WTC11 (cell line): Measurements from ENCODE around the gene LENG9. TPM values are rescaled to one million over a fixed set of nuclear protein-coding genes. Genes with fewer than 3 reads are reported as not detected.
A peak's percentile ranks its signal among the peaks of the same experiment; 100 is the strongest.

Experiments used
- ATAC-seq: fragments of 200-7000 bp; cut with Tn5 transposase; 2 replicates; pipeline ENCODE4 v1.10.0; 2021; ENCODE audit warnings: mild to moderate bottlenecking, moderate library complexity
- CTCF ChIA-PET: fragments of 300-600 bp; sonication (Branson Sonifier 250); formaldehyde crosslinking; loops from one replicate; lab custom pipeline; 2021; ENCODE audit warnings: antibody characterized with exemption; lab: Charles Lee
- POLR2A ChIA-PET: fragments of 350-600 bp; sonication (Branson Sonifier 250); formaldehyde crosslinking; loops from one replicate; lab custom pipeline; 2021; ENCODE audit warnings: antibody characterized with exemption; lab: Charles Lee
- DNase-seq: peaks from one replicate; pipeline ENCODE4 v3.0.0; 2021; ENCODE audit warnings: low spot score
- H3K27ac Mint-ChIP-seq: 2 replicates; pipeline ENCODE4 v1.8.0; 2021; ENCODE audit warnings: mixed read lengths
- H3K27me3 Mint-ChIP-seq: 2 replicates; pipeline ENCODE4 v1.8.0; 2021; ENCODE audit warnings: low read depth, mild to moderate bottlenecking, moderate library complexity, mixed read lengths
- H3K36me3 Mint-ChIP-seq: 2 replicates; pipeline ENCODE4 v1.8.0; 2021; ENCODE audit warnings: mixed read lengths
- H3K4me1 Mint-ChIP-seq: 2 replicates; pipeline ENCODE4 v1.8.0; 2022; ENCODE audit warnings: mixed read lengths
- H3K4me3 Mint-ChIP-seq: 2 replicates; pipeline ENCODE4 v1.8.0; 2021; ENCODE audit warnings: mild to moderate bottlenecking, moderate library complexity, mixed read lengths
- H3K9me3 Mint-ChIP-seq: 2 replicates; pipeline ENCODE4 v1.8.0; 2021; ENCODE audit warnings: mixed read lengths
- ATF6 ChIP-seq: sonication (generic); formaldehyde crosslinking; IDR thresholded peaks from 2 replicates; pipeline ENCODE4 v1.8.1; 2023; ENCODE audit warnings: mild to moderate bottlenecking, missing genetic modification reagents
- GTF2I ChIP-seq: fragments of 250-450 bp; sonication (Bioruptor Pico); conservative IDR thresholded peaks from 2 replicates; pipeline ENCODE4 v1.4.0; 2021; ENCODE audit warnings: mild to moderate bottlenecking
- JAZF1 ChIP-seq: fragments of 250-450 bp; sonication (Bioruptor Pico); IDR thresholded peaks from 2 replicates; pipeline ENCODE4 v1.9.0; 2021; ENCODE audit warnings: moderate library complexity, mild to moderate bottlenecking, inconsistent platforms
- NR1H2 ChIP-seq: sonication (generic); formaldehyde crosslinking; IDR thresholded peaks from 2 replicates; pipeline ENCODE4 v1.9.0; 2021; ENCODE audit warnings: mild to moderate bottlenecking, moderate library complexity, missing genetic modification reagents
- SMAD3 ChIP-seq: sonication (generic); formaldehyde crosslinking; IDR thresholded peaks from 2 replicates; pipeline ENCODE4 v1.8.0; 2022; ENCODE audit warnings: missing genetic modification reagents, mild to moderate bottlenecking, borderline replicate concordance
- SMAD4 ChIP-seq: sonication (generic); formaldehyde crosslinking; IDR thresholded peaks from 2 replicates; pipeline ENCODE4 v1.8.0; 2022; ENCODE audit warnings: mild to moderate bottlenecking, missing genetic modification reagents
- TCF7 ChIP-seq: sonication (generic); formaldehyde crosslinking; IDR thresholded peaks from 2 replicates; pipeline ENCODE4 v1.8.0; 2022; ENCODE audit warnings: mild to moderate bottlenecking, low read depth, missing genetic modification reagents, moderate library complexity
- ZNF138 ChIP-seq: sonication (generic); formaldehyde crosslinking; conservative IDR thresholded peaks from 2 replicates; pipeline ENCODE4 v1.8.1; 2022; ENCODE audit warnings: mild to moderate bottlenecking, moderate library complexity, missing genetic modification reagents
- ZNF281 ChIP-seq: sonication (generic); formaldehyde crosslinking; IDR thresholded peaks from 2 replicates; pipeline ENCODE4 v1.8.0; 2023; ENCODE audit warnings: mild to moderate bottlenecking, missing genetic modification reagents
- ZNF416 ChIP-seq: fragments of 250-450 bp; sonication (Bioruptor Pico); IDR thresholded peaks from 2 replicates; pipeline ENCODE4 v1.9.0; 2021; ENCODE audit warnings: mild to moderate bottlenecking, inconsistent platforms
- ZSCAN18 ChIP-seq: fragments of 250-450 bp; sonication (Bioruptor Pico); IDR thresholded peaks from 2 replicates; pipeline ENCODE4 v2.1.2; 2022; ENCODE audit warnings: mild to moderate bottlenecking, moderate library complexity
- total RNA-seq: library from RNA; stranded (reverse); gene quantifications from 3 replicates; pipeline ENCODE4 v1.2.3, GENCODE V29; 2021
- TF ChIP-seq, protein P1 (sequence below): sonication (generic); formaldehyde crosslinking; IDR thresholded peaks from 2 replicates; pipeline ENCODE4 v1.8.0; 2023; ENCODE audit warnings: missing genetic modification reagents
- TF ChIP-seq, protein P2 (sequence below): sonication (generic); formaldehyde crosslinking; IDR thresholded peaks from 2 replicates; pipeline ENCODE4 v1.8.1; 2022; ENCODE audit warnings: low read depth, missing genetic modification reagents, borderline replicate concordance
- TF ChIP-seq, protein P3 (sequence below): sonication (generic); formaldehyde crosslinking; IDR thresholded peaks from 2 replicates; pipeline ENCODE4 v1.8.1; 2023; ENCODE audit warnings: mild to moderate bottlenecking, moderate library complexity, missing genetic modification reagents
- TF ChIP-seq, protein P4 (sequence below): sonication (generic); formaldehyde crosslinking; IDR thresholded peaks from 2 replicates; pipeline ENCODE4 v1.8.0; 2022; ENCODE audit warnings: mild to moderate bottlenecking, missing genetic modification reagents

Gene LENG9
- total RNA-seq, 1 experiment from 2014 or later = 6.1 TPM

- TF ChIP-seq SMAD3 (CRISPR knock-in tag) = no peak
- TF ChIP-seq, protein P1, sequence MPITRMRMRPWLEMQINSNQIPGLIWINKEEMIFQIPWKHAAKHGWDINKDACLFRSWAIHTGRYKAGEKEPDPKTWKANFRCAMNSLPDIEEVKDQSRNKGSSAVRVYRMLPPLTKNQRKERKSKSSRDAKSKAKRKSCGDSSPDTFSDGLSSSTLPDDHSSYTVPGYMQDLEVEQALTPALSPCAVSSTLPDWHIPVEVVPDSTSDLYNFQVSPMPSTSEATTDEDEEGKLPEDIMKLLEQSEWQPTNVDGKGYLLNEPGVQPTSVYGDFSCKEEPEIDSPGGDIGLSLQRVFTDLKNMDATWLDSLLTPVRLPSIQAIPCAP = no peak
- TF ChIP-seq, protein P2, sequence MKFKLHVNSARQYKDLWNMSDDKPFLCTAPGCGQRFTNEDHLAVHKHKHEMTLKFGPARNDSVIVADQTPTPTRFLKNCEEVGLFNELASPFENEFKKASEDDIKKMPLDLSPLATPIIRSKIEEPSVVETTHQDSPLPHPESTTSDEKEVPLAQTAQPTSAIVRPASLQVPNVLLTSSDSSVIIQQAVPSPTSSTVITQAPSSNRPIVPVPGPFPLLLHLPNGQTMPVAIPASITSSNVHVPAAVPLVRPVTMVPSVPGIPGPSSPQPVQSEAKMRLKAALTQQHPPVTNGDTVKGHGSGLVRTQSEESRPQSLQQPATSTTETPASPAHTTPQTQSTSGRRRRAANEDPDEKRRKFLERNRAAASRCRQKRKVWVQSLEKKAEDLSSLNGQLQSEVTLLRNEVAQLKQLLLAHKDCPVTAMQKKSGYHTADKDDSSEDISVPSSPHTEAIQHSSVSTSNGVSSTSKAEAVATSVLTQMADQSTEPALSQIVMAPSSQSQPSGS = no peak
- no peak for TF ChIP-seq SMAD4 (CRISPR knock-in tag)
- no peak for TF ChIP-seq JAZF1 (CRISPR knock-in tag)
- TF ChIP-seq ATF6 = no peak
- TF ChIP-seq, protein P3, sequence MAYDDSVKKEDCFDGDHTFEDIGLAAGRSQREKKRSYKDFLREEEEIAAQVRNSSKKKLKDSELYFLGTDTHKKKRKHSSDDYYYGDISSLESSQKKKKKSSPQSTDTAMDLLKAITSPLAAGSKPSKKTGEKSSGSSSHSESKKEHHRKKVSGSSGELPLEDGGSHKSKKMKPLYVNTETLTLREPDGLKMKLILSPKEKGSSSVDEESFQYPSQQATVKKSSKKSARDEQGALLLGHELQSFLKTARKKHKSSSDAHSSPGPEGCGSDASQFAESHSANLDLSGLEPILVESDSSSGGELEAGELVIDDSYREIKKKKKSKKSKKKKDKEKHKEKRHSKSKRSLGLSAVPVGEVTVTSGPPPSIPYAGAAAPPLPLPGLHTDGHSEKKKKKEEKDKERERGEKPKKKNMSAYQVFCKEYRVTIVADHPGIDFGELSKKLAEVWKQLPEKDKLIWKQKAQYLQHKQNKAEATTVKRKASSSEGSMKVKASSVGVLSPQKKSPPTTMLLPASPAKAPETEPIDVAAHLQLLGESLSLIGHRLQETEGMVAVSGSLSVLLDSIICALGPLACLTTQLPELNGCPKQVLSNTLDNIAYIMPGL (CRISPR knock-in tag) = no peak
- TF ChIP-seq, protein P4, sequence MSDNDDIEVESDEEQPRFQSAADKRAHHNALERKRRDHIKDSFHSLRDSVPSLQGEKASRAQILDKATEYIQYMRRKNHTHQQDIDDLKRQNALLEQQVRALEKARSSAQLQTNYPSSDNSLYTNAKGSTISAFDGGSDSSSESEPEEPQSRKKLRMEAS (CRISPR knock-in tag) = no peak
- no peak for TF ChIP-seq ZSCAN18 (CRISPR knock-in tag)
- no peak for TF ChIP-seq ZNF138 (CRISPR knock-in tag)
- no peak for TF ChIP-seq ZNF416
- TF ChIP-seq GTF2I (CRISPR knock-in tag) = no peak
- TF ChIP-seq ZNF281 (CRISPR knock-in tag) = no peak
- TF ChIP-seq NR1H2 (CRISPR knock-in tag) = no peak
- TF ChIP-seq TCF7 (CRISPR knock-in tag) = no peak
- ATAC-seq (no peak), DNase-seq (no peak)
- Mint-ChIP-seq H3K4me3 (peak overlapping the region; percentile 50), H3K27ac (no peak overlapping the region), H3K36me3 (peaks cover 3% of the 10 kb centered on the region; the same call in 1 of the 2 replicates), H3K9me3 (no peaks in the 10 kb centered on the region), H3K4me1 (peaks cover 23% of the 10 kb centered on the region), H3K27me3 (peaks cover 52% of the 10 kb centered on the region)
- ChIA-PET CTCF (interaction anchor here (0.6 to 5.8 kb wide), 9 partner anchors 9 to 1197 kb away, joined by 3 to 58 read pairs (median 13); partner anchors contain the start of genes CDC42EP5, EPS8L1 and TTYH1), POLR2A (interaction anchor here (0.6 to 2.9 kb wide), 3 partner anchors 9 to 1188 kb away, joined by 3 to 21 read pairs (median 3); no protein-coding TSS in a partner anchor)
These were observed 33.9 kb downstream of the LENG9 start for GRCh38 chr19:54429545-54430227.
